Measurements from ENCODE around the gene TRERF1.

The TRERF1 gene

GRCh38 chr6:42354702-42355101, 97.0 kb downstream of the TRERF1 start:
- DNase-seq: no peak
- Histone ChIP-seq H3K9me3 (no peaks in the 10 kb centered on the region), H3K4me1 (no peaks in the 10 kb centered on the region), H3K27ac (no peak overlapping the region), H3K36me3 (no peaks in the 10 kb centered on the region), H3K27me3 (no peaks in the 10 kb centered on the region), H3K4me3 (no peak overlapping the region)
- TF ChIP-seq CTCF (IDR thresholded peaks at IDR 0.05): no peak
- intact Hi-C loops (cut with DNase I; ENCODE audit: low total_unique reads): no loop called here

DNA sequence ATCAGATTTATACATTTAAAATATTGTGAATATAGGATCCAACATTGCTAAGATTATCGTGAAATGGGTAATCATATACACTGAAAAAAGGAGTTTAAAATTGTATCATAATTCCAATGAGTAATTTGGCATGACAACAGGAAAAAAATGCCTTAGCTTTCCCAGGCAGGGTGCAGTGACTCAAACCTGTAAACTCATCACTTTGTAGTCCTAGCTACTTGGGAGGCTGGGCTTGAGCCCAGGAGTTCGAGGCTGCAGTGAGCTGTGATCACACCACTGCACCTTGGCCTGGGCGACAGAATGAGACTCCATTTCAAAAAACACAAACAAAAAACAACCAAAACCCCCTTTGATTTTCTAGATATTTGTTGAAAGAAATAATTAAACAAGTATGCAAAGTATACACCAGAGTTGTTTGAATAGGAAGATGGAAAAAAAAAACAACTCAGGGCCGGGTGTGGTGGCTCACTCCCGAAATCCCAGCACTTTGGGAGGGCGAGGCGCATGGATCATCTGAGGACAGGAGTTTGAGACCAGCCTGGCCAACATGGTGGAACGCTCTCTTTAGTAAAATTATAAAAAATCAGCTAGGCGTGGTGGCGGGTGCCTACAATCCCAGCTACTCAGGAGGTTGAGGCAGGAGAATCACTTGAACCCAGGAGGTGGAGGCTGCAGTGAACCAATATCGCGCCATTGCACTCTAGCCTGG, 98.7 kb downstream of the TRERF1 start:
- Histone ChIP-seq H3K36me3 (no peaks in the 10 kb centered on the region), H3K4me3 (no peak overlapping the region), H3K27ac (no peak overlapping the region), H3K9me3 (no peaks in the 10 kb centered on the region), H3K27me3 (no peaks in the 10 kb centered on the region), H3K4me1 (no peaks in the 10 kb centered on the region)
- TF ChIP-seq CTCF (IDR thresholded peaks at IDR 0.05): no peak
- DNase-seq: no peak
- intact Hi-C loops (cut with DNase I; ENCODE audit: low total_unique reads): no loop called here

DNA sequence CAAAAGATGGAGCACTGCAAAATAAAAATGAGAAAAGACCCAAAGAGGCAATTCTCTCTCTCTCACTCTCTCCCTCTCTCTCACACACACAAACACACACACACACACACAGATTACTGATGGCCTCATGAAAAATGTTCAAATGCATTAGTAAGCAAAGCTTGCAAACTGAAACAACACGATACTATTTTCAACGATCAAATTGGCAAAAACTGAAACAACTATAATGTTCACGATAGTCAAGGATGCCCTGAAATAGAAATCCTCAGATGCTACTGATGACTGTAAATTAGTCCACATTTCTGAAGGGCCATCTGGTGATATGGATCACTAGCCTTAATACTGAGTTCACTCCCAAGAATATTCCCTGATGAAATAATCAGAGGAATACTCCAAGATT, 100.8 kb downstream of the TRERF1 start:
- no peaks in the 10 kb centered on the region for H3K27me3 ChIP-seq
- TF ChIP-seq CTCF (IDR thresholded peaks at IDR 0.05): no peak
- H3K36me3 ChIP-seq: no peaks in the 10 kb centered on the region
- DNase-seq: no peak
- no peak overlapping the region for H3K27ac ChIP-seq
- H3K4me1 ChIP-seq: no peaks in the 10 kb centered on the region
- intact Hi-C loops (cut with DNase I; ENCODE audit: low total_unique reads): no loop called here
- no peak overlapping the region for H3K4me3 ChIP-seq
- no peaks in the 10 kb centered on the region for H3K9me3 ChIP-seq

GRCh38 chr6:42349753-42350511, 101.8 kb downstream of the TRERF1 start:
- Histone ChIP-seq H3K36me3 (no peaks in the 10 kb centered on the region), H3K27ac (no peak overlapping the region), H3K4me1 (no peaks in the 10 kb centered on the region), H3K9me3 (no peaks in the 10 kb centered on the region), H3K27me3 (no peaks in the 10 kb centered on the region), H3K4me3 (no peak overlapping the region)
- intact Hi-C loops (cut with DNase I; ENCODE audit: low total_unique reads): no loop called here
- no peak for DNase-seq
- TF ChIP-seq CTCF (IDR thresholded peaks at IDR 0.05): no peak

DNA sequence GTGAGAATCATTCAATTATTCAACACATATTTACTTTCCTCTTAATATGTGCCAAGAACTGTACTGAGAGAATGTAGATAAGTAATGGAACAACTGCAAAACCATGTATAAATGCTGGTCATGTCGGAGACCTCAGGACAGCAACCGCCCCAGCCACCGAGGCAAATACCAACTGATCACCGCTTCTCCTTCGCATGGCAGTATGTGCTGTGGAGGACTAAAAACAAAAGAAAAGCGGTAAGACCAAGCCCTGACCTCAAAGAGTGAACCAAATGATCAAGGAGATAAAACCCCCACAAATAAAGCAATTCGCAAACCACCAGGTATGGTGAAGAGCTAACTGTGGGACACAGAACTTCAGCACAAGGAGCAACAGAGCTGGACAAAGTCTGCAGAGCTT, 104.3 kb downstream of the TRERF1 start:
- intact Hi-C loops (cut with DNase I; ENCODE audit: low total_unique reads): no loop called here
- TF ChIP-seq CTCF (IDR thresholded peaks at IDR 0.05): no peak
- Histone ChIP-seq H3K27ac (no peak overlapping the region), H3K36me3 (no peaks in the 10 kb centered on the region), H3K27me3 (no peaks in the 10 kb centered on the region), H3K4me3 (no peak overlapping the region), H3K4me1 (no peaks in the 10 kb centered on the region), H3K9me3 (no peaks in the 10 kb centered on the region)
- DNase-seq: no peak

Measured in tibial artery (tissue), 4 donors.